HuH-7 (cell line): ENCODE data around the gene CYP4F3.
A peak's percentile ranks its signal among the peaks of the same experiment; 100 is the strongest.
"Not testable (repeated sequence)": the region's sequence is repeated elsewhere in the genome, so short reads cannot be mapped to it uniquely, and the experiment has no call there.

Experiments used
- DNase-seq: peaks from one replicate; pipeline ENCODE4 v3.0.0; 2011; ENCODE audit warnings: low spot score

The CYP4F3 gene

DNA sequence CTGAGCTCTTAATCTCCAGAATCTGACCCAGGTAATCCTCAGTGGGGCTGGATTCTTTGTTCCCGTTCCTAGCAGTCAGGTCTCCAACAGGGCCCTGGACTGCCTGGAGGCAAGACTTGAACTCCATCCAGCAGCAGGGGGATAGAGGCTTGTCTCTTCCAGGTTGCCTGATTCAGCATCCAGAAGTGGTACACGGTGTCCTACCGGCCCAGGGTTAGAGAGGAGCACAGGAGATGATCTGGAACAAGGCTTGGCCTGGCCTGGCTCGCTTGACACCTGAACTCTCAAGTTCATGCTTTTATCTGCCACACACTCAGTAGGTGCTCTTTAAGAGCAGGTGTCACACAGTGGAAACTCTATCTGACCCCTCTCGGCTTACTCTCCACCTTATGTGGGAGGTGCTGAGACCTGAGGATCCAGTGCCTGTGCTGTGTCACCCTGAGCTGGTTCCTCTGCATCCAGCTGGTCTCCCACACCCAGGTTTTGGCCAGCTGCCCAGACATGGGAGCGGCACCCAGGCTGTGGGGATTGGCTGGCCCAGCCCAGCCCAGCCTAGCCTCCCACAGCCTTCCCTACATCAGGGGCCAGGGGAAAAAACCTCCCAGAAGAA lies at the start of gene CYP4F3:
Gene CYP4F3, plus strand, starts transcription at position 604 of the 610 bp plus-strand sequence. CDS start 519 bp downstream, outside the sequence.
- peak; percentile 79 for DNase-seq

DNA sequence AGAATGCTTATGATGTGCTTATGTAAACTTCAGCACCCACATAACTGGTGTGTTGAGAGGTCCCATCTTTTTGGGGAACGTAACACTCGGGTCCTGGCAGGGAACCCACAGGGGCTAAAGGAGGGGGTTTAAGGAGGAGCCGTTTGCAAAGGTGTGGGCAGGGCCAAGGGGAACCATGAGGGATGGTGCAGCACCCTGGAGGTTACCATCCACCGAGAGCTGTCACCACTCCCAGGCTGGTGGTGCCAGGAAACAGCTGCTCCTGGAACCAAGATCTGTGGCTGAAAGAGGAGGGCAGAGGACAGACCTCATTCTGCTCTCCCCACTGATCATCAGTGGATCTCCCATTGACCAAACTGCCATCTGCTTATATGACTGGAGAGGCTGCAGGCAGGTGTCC lies 48.9 kb upstream of the CYP4F3 start:
- DNase-seq = no peak

DNA sequence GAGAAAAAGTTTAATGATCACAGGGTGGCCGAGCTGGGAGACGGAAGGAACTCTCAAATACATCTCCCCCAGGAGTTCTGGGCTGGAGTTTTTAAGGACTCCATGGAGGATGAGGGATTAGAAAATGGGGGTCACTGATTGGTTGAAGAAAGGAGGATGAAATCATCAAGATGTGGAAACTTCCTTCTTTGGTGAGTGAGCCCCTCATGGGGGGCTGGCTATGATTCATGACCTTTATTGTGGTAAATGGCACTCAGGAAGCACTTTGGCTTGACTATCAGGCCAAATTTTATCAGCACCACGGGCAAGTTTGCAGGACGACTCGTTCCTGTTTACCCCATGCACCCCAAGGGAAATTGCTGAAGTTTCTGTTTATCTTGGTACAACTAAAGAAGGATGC lies 48.2 kb upstream of the CYP4F3 start:
- DNase-seq = not testable (repeated sequence)

- not testable (repeated sequence) for DNase-seq
These were observed 46.9 kb upstream of the CYP4F3 start for GRCh38 chr19:15593766-15594165.

DNA sequence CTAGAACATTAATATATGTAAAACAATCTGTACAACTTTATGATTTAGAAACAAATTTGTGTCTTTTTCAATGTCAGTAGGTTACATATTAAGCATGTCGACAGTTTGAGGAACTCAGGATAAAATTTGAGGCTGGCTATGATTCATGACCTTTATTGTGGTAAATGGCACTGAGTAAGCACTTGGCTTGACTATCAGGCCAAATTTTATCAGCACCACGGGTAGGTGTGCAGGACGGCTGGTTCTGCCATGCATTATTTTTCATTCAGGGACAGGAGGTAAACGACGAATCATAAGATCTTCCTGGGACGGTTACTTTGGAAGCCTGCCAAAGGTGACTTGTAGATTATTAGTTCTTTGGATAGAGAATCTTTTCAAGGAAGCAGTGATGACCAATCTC lies 45.6 kb upstream of the CYP4F3 start:
- no peak for DNase-seq

- not testable (repeated sequence) for DNase-seq
These were observed 32.4 kb upstream of the CYP4F3 start for GRCh38 chr19:15607978-15608925.

- no peak for DNase-seq
These were observed 31.4 kb upstream of the CYP4F3 start for GRCh38 chr19:15609261-15609660.

- no peak for DNase-seq
These were observed 28.4 kb upstream of the CYP4F3 start for GRCh38 chr19:15612342-15612741.

- DNase-seq = no peak
These were observed 27.4 kb upstream of the CYP4F3 start for GRCh38 chr19:15613338-15613737.

DNA sequence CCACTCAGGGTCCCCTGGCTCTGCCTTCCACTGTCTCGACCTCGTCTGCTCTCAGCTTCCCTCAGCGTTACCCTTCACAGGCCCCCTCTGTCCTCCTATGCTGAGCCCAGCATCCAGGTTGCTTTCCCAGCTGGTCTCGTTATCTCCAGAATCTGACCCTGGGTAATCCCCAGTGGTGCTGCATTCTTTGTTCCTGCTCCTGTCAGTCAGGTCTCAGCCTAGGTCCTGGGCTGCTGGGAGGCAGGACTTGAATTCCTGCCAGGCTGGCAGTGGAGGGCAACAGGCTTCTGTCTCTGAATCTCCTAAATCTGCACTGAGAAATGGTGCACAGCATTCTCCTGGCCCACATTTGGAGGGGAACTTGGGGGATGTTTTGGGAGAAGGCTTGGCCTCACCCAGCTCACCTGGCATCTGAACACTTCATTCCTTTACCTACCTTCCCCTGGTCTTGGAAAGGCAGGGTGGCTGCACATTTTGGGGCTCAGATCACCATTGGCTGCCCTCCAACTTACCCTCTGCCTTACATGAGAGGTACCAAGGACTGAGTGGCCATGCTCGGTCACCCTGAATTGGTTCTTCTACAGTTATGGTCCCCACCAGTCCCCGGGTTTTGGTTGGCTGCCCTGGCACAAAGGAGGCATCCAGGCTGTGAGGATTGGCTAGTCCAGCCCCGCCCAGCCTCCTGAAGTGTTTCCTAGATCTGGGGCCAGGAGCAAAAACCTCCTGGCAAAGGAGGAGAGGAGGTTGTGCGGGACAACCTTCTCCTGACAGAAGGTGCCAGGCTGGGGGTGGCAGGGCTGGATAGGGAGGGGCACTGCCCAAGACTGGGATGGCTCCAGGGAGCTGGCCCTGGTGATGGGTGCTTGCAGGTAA lies 26.0 kb upstream of the CYP4F3 start, which contains the start of gene CYP4F8:
Gene CYP4F8, plus strand, starts transcription at position 712 of the 873 bp plus-strand sequence. CDS start 399 bp downstream, outside the sequence.
- peak; percentile 17 for DNase-seq

- DNase-seq = no peak
These were observed 25.2 kb upstream of the CYP4F3 start for GRCh38 chr19:15615526-15615925.

DNA sequence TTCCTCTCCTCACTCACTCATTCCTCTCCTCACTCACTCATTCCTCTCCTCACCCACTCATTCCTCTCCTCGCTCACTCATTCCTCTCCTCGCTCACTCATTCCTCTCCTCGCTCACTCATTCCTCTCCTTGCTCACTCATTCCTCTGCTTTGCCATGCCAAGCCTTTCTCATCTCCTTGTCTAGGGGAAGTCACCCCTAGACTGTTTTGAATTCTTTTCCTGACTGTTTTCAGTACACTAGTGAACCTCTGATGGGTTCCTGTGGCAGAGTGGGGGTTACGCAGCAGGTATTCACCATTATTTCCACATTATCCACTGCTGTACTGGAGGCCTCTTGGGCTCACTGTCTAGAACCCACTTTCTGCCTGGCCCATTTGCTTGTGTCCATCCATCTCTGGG lies 24.5 kb upstream of the CYP4F3 start:
- DNase-seq = no peak

GRCh38 chr19:15616627-15617270 lies 23.9 kb upstream of the CYP4F3 start:
- no peak for DNase-seq

GRCh38 chr19:15618321-15618720 lies 22.4 kb upstream of the CYP4F3 start:
- DNase-seq = no peak

DNA sequence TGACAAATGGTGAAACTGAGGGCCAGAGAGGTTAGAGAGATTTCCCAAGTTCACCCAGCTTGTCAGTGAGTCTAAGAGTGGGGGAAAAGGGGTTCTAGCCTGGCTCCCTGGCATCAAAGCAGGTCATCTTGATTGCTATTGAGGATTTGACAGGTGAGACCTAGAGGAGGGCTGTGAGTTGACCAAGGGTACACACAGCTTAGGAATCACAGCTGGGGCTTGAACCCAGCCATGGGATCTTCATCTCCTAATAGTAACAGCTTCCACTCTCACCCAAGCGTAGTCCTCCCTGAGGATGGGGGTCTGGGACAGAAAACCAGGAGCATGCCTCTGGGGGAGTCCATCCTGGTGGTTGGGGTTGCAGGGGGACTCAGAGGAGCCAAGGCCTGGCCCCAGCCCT lies 18.9 kb upstream of the CYP4F3 start:
- DNase-seq = no peak

GRCh38 chr19:15622991-15623390 lies 17.7 kb upstream of the CYP4F3 start:
- DNase-seq = no peak

GRCh38 chr19:15623711-15624318 lies 16.9 kb upstream of the CYP4F3 start:
- DNase-seq = peak; percentile 45

GRCh38 chr19:15628236-15629002 lies 12.3 kb upstream of the CYP4F3 start:
- DNase-seq = no peak

- DNase-seq = peak; percentile 69
These were observed 11.5 kb upstream of the CYP4F3 start for GRCh38 chr19:15629003-15629880.
